Measurements from ENCODE around the gene BRD9. TPM values are rescaled to one million over a fixed set of nuclear protein-coding genes. Genes with fewer than 3 reads are reported as not detected.
"Not testable (repeated sequence)": the region's sequence is repeated elsewhere in the genome, so short reads cannot be mapped to it uniquely, and the experiment has no call there.

BRD9 gene
- total and polyA plus RNA-seq, 5 donors: 17.1 to 41.3 (median 32.8) TPM

GRCh38 chr5:932628-933250, 40.1 kb upstream of the BRD9 start:
- H3K9me3 ChIP-seq (ENCODE audit: control insufficient read depth, low read length): peaks cover 2% of the 10 kb centered on the region
- peak overlapping the region; percentile 19 for H3K27ac ChIP-seq (ENCODE audit: low read length)
- 50% methylated on average over 4 of the region's 4 CpGs for WGBS
- DNase-seq (peak in 2 of 3 donors; percentile 42 to 62), ATAC-seq (peak; percentile 77 to 86)
- H3K4me3 ChIP-seq (ENCODE audit: low read length): no peak overlapping the region
- H3K27me3 ChIP-seq (ENCODE audit: control insufficient read depth, insufficient read depth): no peaks in the 10 kb centered on the region
- H3K4me1 ChIP-seq (ENCODE audit: control insufficient read depth, insufficient read depth, low read length): peaks cover 2% of the 10 kb centered on the region
- intact Hi-C loops (cut with DNase I): no loop called here

DNA sequence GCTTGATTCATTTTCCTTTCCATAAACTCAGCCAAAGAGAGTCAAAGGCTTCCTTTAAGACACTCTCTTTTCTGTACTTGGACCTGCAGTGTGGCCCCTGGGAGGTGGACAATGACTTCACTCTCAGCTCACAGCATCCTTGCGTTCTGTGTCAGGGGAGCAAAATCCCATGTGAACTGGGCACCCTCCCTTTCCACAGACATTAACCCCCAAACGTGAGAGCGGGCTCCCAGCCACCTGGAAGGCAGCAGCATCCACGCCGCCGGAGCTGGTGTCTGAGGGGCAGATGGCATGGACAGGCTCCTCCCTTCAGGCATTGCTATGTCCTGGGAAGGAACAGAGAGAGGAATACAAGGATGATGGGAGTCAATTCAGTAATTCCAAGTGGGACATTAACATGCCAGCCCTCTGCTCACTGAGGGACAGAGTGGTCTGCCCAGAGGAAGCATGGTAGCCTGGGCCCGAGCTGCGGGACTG, 39.6 kb upstream of the BRD9 start:
- WGBS: 74% methylated on average over 8 of the region's 8 CpGs
- peaks cover 2% of the 10 kb centered on the region for H3K4me1 ChIP-seq (ENCODE audit: control insufficient read depth, insufficient read depth, low read length)
- intact Hi-C loops (cut with DNase I): no loop called here
- ATAC-seq (no peak), DNase-seq (peak in 1 of 3 donors; percentile 47)
- H3K9me3 ChIP-seq (ENCODE audit: control insufficient read depth, low read length): peaks cover 2% of the 10 kb centered on the region
- H3K4me3 ChIP-seq (ENCODE audit: low read length): no peak overlapping the region
- H3K27me3 ChIP-seq (ENCODE audit: control insufficient read depth, insufficient read depth): no peaks in the 10 kb centered on the region
- H3K27ac ChIP-seq (ENCODE audit: low read length): peak overlapping the region; percentile 14

DNA sequence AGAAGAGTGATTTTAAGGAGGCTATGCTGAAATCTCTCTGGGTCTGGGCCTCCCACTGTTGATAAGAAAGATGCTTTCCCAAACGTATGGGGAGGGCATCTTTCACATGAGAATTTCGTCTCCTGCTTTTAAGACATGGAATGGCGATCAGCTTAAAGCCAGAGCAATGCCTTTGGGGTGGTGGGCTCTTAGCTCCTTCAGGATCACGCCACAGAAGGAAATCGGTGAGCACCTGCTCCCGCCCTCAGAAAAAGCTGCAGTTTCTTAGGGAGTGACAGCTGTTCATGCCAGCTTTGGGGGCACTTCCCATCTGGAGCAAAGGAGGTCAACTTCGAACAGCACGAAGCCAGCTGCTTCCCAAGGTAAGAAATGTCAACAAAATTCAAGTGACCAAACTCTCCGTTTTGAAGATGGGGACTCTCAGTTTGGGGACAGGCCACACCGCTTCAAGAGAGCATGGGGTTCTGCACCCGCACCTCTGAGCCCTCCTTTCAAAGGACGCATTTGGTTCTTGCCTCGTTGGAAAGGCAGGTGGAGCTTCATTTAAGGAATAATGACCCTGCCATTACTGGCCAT, 39.1 kb upstream of the BRD9 start:
- ATAC-seq (no peak), DNase-seq (no peak)
- Histone ChIP-seq H3K27me3 (ENCODE audit: control insufficient read depth, insufficient read depth) (no peaks in the 10 kb centered on the region), H3K4me3 (ENCODE audit: low read length) (no peak overlapping the region), H3K9me3 (ENCODE audit: control insufficient read depth, low read length) (peaks cover 2% of the 10 kb centered on the region), H3K27ac (ENCODE audit: low read length) (no peak overlapping the region), H3K4me1 (ENCODE audit: control insufficient read depth, insufficient read depth, low read length) (peaks cover 2% of the 10 kb centered on the region)
- intact Hi-C loops (cut with DNase I): no loop called here
- 84% methylated on average over 13 of the region's 13 CpGs for WGBS

- Histone ChIP-seq H3K4me1 (ENCODE audit: control insufficient read depth, insufficient read depth, low read length) (peaks cover 2% of the 10 kb centered on the region), H3K9me3 (ENCODE audit: control insufficient read depth, low read length) (peaks cover 2% of the 10 kb centered on the region), H3K4me3 (ENCODE audit: low read length) (no peak overlapping the region), H3K27ac (ENCODE audit: low read length) (no peak overlapping the region), H3K27me3 (ENCODE audit: control insufficient read depth, insufficient read depth) (no peaks in the 10 kb centered on the region)
- ATAC-seq: no peak
- intact Hi-C loops (cut with DNase I): no loop called here
- WGBS: 89% methylated on average over 8 of the region's 8 CpGs
- DNase-seq: no peak
These were observed 38.3 kb upstream of the BRD9 start for GRCh38 chr5:930866-931265.

DNA sequence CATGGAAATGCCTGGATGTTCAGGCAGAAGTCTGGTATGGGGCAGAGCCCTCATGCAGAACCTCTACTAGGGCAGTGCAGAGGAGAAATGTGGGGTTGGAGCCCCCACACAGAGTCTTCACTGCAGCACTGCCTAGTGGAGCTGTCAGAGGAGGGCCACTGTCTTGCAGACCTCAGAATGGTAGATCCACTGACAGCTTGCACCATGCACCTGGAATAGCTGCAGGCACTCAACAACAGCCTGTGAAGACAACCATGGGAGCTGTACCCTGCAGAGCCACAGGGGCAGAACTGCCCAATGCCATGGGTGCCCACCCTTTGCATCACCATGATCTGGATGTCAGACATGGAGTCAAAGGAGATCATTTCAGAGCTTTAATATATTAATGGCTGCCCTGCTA, 37.0 kb upstream of the BRD9 start:
- DNase-seq: no peak
- ATAC-seq: no peak
- H3K27me3 ChIP-seq (ENCODE audit: control insufficient read depth, insufficient read depth): no peaks in the 10 kb centered on the region
- intact Hi-C loops (cut with DNase I): loop anchor here in 3 of 4 donors (10.0 kb wide), 3 partner anchors 215 to 245 kb away; no protein-coding TSS in a partner anchor
- H3K4me3 ChIP-seq (ENCODE audit: low read length): no peak overlapping the region
- H3K27ac ChIP-seq (ENCODE audit: low read length): no peak overlapping the region
- H3K4me1 ChIP-seq (ENCODE audit: control insufficient read depth, insufficient read depth, low read length): peaks cover 2% of the 10 kb centered on the region
- H3K9me3 ChIP-seq (ENCODE audit: control insufficient read depth, low read length): peaks cover 2% of the 10 kb centered on the region

DNA sequence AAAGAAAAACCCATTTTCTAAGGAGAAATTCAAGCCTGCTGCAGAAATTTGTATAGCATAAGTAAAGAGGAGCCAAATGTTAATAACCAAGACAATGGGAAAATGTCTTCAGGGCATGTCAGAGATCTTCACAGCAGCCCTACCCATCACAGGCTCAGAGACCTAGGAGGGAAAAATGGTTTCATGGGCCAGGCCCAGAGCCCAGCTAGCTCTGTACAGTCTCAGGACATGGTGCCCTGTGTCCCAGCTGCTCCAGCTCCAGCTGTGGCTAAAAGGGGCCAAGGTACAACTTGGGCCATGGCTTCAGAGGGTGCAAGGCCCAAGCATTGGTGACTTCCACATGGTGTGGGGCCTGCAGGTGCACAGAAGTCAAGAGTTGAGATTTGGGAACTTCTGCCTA, 36.6 kb upstream of the BRD9 start:
- not testable (repeated sequence) for ATAC-seq; H3K4me1 ChIP-seq (ENCODE audit: control insufficient read depth, insufficient read depth, low read length); DNase-seq; H3K9me3 ChIP-seq (ENCODE audit: control insufficient read depth, low read length); H3K27ac ChIP-seq (ENCODE audit: low read length); H3K4me3 ChIP-seq (ENCODE audit: low read length); H3K27me3 ChIP-seq (ENCODE audit: control insufficient read depth, insufficient read depth)
- intact Hi-C loops (cut with DNase I): loop anchor here in 3 of 4 donors (10.0 kb wide), 3 partner anchors 216 to 246 kb away; no protein-coding TSS in a partner anchor

- no peaks in the 10 kb centered on the region for H3K27me3 ChIP-seq (ENCODE audit: control insufficient read depth, insufficient read depth)
- peak in 1 of 3 donors; percentile 39 for DNase-seq
- H3K4me3 ChIP-seq (ENCODE audit: low read length): no peak overlapping the region
- H3K27ac ChIP-seq (ENCODE audit: low read length): no peak overlapping the region
- H3K4me1 ChIP-seq (ENCODE audit: control insufficient read depth, insufficient read depth, low read length): peaks cover 2% of the 10 kb centered on the region
- 72% methylated on average over 30 of the region's 30 CpGs for WGBS
- intact Hi-C loops (cut with DNase I): loop anchor here in 3 of 4 donors (10.0 kb wide), 3 partner anchors 217 to 247 kb away; no protein-coding TSS in a partner anchor
- peak in 1 of 2 donors; percentile 3 for ATAC-seq
- peaks cover 2% of the 10 kb centered on the region for H3K9me3 ChIP-seq (ENCODE audit: control insufficient read depth, low read length)
These were observed 34.8 kb upstream of the BRD9 start for GRCh38 chr5:927172-928015.

- no peak overlapping the region for H3K27ac ChIP-seq (ENCODE audit: low read length)
- DNase-seq (peak; percentile 57 to 78 (median 77)), ATAC-seq (peak; percentile 84 to 87)
- WGBS: 5% methylated on average over 65 of the region's 65 CpGs
- intact Hi-C loops (cut with DNase I): loop anchor here in 3 of 4 donors (10.0 kb wide), 3 partner anchors 218 to 248 kb away; no protein-coding TSS in a partner anchor
- H3K27me3 ChIP-seq (ENCODE audit: control insufficient read depth, insufficient read depth): no peaks in the 10 kb centered on the region
- H3K9me3 ChIP-seq (ENCODE audit: control insufficient read depth, low read length): peaks cover 2% of the 10 kb centered on the region
- peak overlapping the region; percentile 2 for H3K4me3 ChIP-seq (ENCODE audit: low read length)
- H3K4me1 ChIP-seq (ENCODE audit: control insufficient read depth, insufficient read depth, low read length): no peaks in the 10 kb centered on the region
These were observed 34.0 kb upstream of the BRD9 start for GRCh38 chr5:926417-927171.

DNA sequence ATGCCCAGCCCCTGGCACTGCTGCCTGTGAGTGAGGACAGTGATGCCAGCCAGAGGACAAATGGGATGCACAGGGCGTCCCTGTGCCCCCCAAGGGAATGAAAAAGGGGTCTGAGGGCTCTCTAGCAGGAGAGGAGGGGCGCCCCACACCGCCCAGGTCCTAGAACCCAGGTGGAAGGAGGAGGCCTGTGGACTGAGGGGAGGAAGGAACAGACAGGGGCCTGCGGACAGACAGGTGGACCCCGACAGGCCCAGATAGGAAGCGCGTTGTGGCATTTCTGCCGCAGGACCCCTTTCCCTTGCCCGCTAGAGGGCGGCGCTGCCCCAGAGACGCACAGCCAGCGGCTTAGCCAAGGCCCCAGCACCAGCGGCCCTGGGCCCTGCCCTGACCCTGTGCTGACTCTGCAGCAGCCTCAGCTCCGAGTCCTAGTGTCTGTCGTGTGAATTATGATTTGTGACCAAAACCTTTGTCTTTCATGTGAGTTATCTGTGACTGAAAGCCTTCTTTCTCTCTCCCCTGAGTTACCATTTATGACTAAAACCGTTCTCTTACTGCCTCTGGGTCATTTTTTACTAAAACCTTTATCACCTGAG, 30.8 kb upstream of the BRD9 start:
- Histone ChIP-seq H3K27ac (ENCODE audit: low read length) (no peak overlapping the region), H3K4me1 (ENCODE audit: control insufficient read depth, insufficient read depth, low read length) (no peaks in the 10 kb centered on the region), H3K4me3 (ENCODE audit: low read length) (no peak overlapping the region), H3K27me3 (ENCODE audit: control insufficient read depth, insufficient read depth) (no peaks in the 10 kb centered on the region), H3K9me3 (ENCODE audit: control insufficient read depth, low read length) (peaks cover 4% of the 10 kb centered on the region)
- DNase-seq: peak; percentile 89 to 95 (median 94)
- peak; percentile 89 to 90 for ATAC-seq
- 17% methylated on average over 17 of the region's 17 CpGs for WGBS
- intact Hi-C loops (cut with DNase I): loop anchor here (5.0 to 10.0 kb wide), 4 partner anchors 221 to 251 kb away; no protein-coding TSS in a partner anchor

Measured in right cardiac atrium (tissue), 5 donors.